ENCODE results near the gene WNT10A.

WNT10A gene

DNA sequence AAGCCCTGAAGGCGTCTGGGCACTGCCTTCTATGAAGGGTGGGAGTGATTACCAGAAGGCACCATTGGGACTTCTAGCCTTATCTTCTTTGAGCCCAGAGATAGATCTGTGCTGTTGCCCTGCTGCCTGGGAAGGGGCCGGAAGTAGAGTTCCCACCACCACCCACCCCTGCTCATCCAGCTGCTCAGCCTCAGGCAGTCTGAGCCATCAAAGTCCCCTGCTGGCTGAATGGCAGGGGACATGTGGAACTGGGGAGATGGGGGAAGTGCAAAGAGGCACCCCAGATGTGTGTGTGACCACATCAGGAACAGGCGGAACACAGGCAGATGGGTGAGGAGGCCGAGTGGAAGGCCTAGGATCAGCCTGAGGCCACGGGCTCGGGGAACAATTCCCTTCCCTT is 3.3 kb upstream of the WNT10A start:
- DNase-seq (ENCODE audit: low spot score): no peak

DNA sequence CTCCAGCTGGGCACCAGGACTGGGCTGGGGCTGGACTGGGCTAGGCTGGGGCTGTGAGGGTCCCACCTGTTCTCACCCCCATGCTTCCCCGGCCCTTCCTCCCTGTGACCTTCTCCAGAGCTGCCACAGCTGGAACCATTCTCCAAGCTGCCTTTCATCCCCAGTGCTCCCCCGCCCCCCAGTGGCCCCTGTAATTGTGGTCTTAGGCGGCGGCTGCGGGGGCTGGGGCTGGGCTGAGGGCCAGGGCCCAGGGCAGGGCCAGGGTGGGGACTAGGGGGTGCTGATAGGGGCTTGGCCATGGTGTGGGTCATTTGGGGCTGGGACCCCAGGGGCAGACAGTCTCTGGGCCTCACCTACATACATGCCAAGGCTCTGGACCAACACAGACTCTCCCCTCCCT is 2.8 kb upstream of the WNT10A start:
- DNase-seq (ENCODE audit: low spot score): no peak

GRCh38 chr2:218878486-218878885 is 2.2 kb upstream of the WNT10A start:
- no peak for DNase-seq (ENCODE audit: low spot score)

DNA sequence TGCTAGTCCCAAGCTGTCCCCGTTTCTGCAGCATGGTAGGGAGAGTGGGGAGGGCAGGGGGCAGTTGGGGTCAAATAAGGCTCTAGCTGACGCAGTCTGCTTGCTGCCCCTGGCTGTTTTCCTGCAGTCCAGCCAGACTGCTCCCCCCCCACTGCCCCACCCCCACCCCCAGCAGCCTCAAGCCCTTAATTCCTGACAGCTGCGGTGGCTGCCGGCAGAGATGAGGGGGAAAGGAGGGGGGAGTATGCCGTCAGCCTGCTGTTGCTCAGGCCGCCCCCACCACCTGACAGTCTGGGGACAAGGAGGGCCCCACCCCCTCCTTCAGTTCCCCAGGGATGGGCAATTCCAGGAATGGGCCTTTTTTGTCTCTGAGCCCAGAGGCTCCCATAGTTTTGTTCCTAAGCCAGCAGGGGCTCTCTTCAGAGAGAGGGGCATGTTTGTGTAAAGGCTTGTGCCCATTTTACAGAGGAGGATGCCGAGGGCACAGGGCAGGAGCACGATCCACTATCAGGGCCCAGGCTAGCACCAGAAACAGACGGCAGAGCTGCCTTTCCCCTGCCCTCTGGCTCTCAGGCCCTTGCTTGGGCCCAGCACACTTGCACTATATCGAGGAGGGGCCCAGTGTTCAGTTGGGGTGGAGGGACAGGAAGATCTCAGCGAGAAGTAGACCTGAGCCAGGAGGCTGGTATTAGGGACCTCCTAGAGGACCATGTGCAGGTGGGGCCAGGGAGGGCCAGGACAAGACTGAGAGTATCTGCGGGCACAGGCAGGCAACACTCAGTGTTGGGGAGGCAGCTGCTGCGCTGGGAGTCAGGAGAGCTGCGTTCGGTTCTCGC is 1.5 kb upstream of the WNT10A start:
- DNase-seq (ENCODE audit: low spot score): no peak

DNA sequence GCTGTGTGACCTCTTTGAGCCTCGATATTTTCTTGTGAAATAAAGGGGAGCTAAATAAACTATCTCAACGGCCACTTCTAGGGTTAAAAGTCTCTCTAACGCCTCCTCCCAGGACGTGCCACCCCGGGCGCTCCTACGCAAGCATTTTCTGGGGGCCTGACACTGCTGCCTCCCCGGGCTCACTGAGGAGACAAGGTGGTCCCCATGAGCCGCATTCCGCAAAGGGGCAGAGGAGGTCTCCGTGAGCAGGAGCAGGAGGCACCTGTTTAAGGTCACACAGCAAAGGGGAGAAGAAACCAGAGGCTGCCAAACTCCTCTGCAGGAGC is 913 bp upstream of the WNT10A start:
- no peak for DNase-seq (ENCODE audit: low spot score)

GRCh38 chr2:218880859-218881594 is 375 bp downstream of the WNT10A start:
- no peak for DNase-seq (ENCODE audit: low spot score)

- DNase-seq (ENCODE audit: low spot score): no peak
Observed at GRCh38 chr2:218881744-218882460, 1.2 kb downstream of the WNT10A start.

DNA sequence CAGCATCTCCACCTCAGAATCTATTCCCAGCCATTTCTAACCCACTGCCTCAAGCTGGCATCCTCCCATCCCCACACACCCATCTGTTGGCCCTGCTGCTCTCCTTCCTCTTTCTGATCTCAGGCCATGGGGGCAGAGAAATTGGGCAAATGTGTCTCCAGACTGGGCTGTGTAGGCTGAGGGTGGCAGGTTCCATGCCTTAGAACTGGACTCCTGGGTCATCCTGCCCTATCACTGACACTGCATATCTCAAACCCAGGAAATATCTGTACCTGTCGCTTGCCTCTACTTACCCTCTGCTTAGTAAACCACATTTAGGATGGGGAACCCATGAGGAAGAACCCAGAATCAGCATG is 1.8 kb downstream of the WNT10A start:
- no peak for DNase-seq (ENCODE audit: low spot score)

GRCh38 chr2:218882866-218883366 is 2.3 kb downstream of the WNT10A start:
- DNase-seq (ENCODE audit: low spot score): no peak

- DNase-seq (ENCODE audit: low spot score): no peak
Observed at GRCh38 chr2:218883491-218884490, 3.1 kb downstream of the WNT10A start.

DNA sequence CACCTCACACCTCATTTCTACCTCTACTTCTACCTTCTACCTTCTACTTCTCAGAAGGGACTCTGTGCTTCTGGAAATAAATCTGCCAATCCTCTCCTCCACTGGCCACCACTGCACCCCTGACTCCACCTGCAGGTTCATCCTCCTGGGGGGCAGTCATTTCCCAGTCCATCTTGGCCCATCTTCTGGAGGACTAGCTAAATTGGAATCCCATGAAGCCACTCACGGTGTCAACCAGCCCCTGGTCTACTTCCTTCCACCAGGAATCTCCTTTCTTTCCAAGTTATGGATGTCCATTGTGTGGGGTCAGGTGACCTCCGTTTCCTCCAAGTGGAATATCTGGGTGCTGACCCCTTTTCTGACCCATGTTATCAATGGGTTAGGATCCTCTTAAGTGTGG is 3.9 kb downstream of the WNT10A start:
- DNase-seq (ENCODE audit: low spot score): no peak

DNA sequence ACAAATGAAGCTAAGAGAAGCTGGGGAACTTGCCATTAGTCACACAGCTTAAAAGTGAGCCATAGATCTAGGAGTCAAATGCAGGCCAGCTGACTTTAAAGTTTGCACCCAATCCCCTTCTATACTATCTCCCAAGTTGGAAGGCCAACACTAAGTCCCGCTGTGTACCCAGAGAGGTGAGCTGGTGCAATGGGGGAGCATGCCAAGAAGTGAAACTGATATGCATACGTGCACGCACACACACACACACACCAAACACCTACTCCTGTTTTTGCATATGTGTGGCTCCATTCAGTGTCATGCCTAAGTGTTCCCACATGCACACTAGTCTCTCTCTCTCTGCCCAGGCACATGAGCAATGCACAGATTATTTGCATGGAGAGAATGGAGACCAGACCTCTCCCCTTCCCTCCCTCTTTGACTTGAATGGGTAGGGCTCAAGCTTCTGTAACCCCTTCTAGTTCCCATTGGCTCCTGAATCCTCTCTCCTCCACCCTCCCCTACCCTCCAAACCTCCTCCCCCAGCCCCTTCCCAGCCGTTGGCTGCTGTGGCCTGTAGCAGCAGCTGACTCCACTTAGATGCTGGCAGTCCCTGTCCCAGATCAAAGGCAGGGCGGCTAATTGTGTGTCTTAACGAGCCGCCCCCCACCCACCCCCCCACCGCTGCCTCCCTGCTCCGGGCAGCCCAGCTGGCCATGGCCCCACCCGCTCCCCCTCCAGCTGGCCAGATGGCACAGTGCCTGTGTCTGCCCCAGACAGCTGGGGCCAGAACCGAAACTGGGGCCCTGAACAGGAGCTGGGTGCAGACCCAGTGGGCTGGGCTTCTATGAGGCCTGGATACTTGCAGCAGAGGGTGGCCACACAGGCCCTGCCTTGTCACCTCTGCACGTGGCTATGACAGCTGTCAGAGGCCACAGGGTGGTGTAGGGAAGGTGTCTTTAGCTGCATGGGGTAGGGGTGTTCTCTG is 5.6 kb downstream of the WNT10A start:
- DNase-seq (ENCODE audit: low spot score): no peak

GRCh38 chr2:218887079-218887478 is 6.4 kb downstream of the WNT10A start:
- no peak for DNase-seq (ENCODE audit: low spot score)

DNA sequence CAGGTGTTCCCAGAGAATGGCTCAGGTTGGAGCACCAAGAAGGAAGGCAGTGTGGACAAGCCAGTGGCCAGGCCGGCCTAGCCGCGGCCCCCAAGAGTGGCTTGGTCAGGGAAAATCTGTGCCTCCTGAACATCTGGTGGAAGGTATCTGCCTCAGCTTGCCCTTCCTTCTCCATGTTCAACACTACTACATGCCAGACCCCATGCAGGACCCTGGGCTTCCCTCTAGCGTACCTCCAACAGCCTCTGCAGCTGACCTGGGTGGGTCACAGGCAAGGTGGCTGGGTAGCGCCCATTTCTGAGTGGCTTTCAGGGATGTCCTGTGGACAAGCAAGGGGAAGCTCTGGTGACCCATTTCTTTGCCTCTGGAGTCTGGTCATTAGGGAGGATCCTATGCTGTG is 7.7 kb downstream of the WNT10A start:
- DNase-seq (ENCODE audit: low spot score): no peak

DNA sequence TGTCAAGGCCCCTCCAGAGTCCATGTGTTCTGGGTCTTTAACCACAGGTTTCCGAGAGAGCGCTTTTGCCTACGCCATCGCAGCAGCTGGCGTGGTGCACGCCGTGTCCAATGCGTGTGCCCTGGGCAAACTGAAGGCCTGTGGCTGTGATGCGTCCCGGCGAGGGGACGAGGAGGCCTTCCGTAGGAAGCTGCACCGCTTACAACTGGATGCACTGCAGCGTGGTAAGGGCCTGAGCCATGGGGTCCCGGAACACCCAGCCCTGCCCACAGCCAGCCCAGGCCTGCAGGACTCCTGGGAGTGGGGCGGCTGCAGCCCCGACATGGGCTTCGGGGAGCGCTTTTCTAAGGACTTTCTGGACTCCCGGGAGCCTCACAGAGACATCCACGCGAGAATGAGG is 9.3 kb downstream of the WNT10A start:
- DNase-seq (ENCODE audit: low spot score): no peak

DNA sequence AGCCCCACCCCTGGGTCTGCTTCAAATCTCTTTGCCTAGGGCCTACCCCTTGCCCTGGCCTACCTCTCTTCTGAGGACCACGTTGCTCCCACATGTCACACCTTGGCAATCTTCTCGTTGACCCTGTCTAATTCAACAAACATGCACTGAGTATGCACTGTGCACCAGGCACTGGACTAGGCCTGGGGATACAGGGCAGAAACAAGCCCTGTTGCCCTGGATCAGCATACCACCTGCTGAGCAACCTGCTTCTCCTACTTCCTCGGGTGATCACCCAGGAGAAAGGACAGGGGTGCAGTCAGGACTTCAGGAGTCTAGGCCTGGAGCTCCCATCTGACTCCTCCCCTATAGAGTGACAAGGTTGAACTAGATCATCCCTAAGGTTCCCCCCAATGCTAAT is 9.7 kb downstream of the WNT10A start:
- DNase-seq (ENCODE audit: low spot score): no peak

- no peak for DNase-seq (ENCODE audit: low spot score)
Observed at GRCh38 chr2:218891275-218892135, 10.9 kb downstream of the WNT10A start.

GRCh38 chr2:218892693-218893348 is 12.2 kb downstream of the WNT10A start:
- peak; percentile 18 for DNase-seq (ENCODE audit: low spot score)

Measured in hematopoietic multipotent progenitor cell treated with erythropoietin and hydrocortisone succinate and interleukin-3 and kit ligand, for 17 days (in vitro differentiated cells).